Panc1 (cell line): Measurements from ENCODE around the gene AKT3. TPM values are rescaled to one million over a fixed set of nuclear protein-coding genes. Genes with fewer than 3 reads are reported as not detected.

Experiments used
- ATAC-seq: fragments of 200-7000 bp; cut with Tn5 transposase; 2 replicates; pipeline ENCODE4 v1.9.1; 2020; ENCODE audit warnings: mild to moderate bottlenecking, moderate library complexity
- BruUV-seq: library from RNA; stranded (reverse); fragments of 400-500 nt; replicated peaks from 2 replicates; lab custom pipeline; 2021; lab: Mats Ljungman, UMichigan
- CTCF ChIA-PET: fragments of 300-600 bp; sonication (Branson Sonifier 250); formaldehyde crosslinking; loops from one replicate; lab custom pipeline; 2022; ENCODE audit warnings: antibody characterized with exemption; lab: Charles Lee
- POLR2A ChIA-PET: fragments of 300-600 bp; sonication (Branson Sonifier 250); formaldehyde crosslinking; loops from one replicate; lab custom pipeline; 2022; ENCODE audit warnings: antibody characterized with exemption; lab: Charles Lee
- DNase-seq: peaks from one replicate; pipeline ENCODE4 v3.0.0-alpha.2; 2010; ENCODE audit warnings: low read depth, low spot score
- H3K27ac ChIP-seq: 2 replicates; pipeline ENCODE4 v1.5.1; 2011; ENCODE audit warnings: mild to moderate bottlenecking, low read length, inconsistent platforms
- H3K27me3 ChIP-seq: fragments of 200-500 bp; sonication (Bioruptor generic); 2 replicates; pipeline ENCODE4 v1.6.0; 2014; ENCODE audit warnings: low read length, inconsistent platforms; ENCODE audit not compliant: control insufficient read depth, insufficient read depth
- H3K36me3 ChIP-seq: fragments of 200-500 bp; sonication (Bioruptor generic); 2 replicates; pipeline ENCODE4 v1.5.1; 2014; ENCODE audit warnings: inconsistent platforms, mild to moderate bottlenecking, low read length, moderate library complexity; ENCODE audit not compliant: control insufficient read depth, insufficient read depth
- H3K4me1 ChIP-seq: 2 replicates; pipeline ENCODE4 v1.5.1; 2011; ENCODE audit warnings: inconsistent platforms, mild to moderate bottlenecking, low read length, moderate library complexity; ENCODE audit not compliant: control insufficient read depth, insufficient read depth
- H3K4me3 ChIP-seq, 2 experiments: 2 replicates each; pipeline ENCODE4 v1.5.1; 2011 to 2012; ENCODE audit warnings: low read depth in 2 of 2, low read length in 2 of 2, mild to moderate bottlenecking in 2 of 2, inconsistent platforms in 1 of 2, moderate library complexity in 1 of 2
- H3K9me3 ChIP-seq: fragments of 200-500 bp; sonication (Bioruptor generic); 2 replicates; pipeline ENCODE4 v1.5.1; 2014; ENCODE audit warnings: low read depth, mild to moderate bottlenecking, inconsistent platforms, low read length, moderate library complexity; ENCODE audit not compliant: control insufficient read depth, insufficient read depth
- POLR2AphosphoS5 ChIP-seq: IDR thresholded peaks from 2 replicates; pipeline ENCODE4 v1.6.1; 2012; ENCODE audit warnings: mild to moderate bottlenecking, low read depth, low read length, moderate library complexity
- SIN3A ChIP-seq: IDR thresholded peaks from 2 replicates; pipeline ENCODE4 v1.6.1; 2012; ENCODE audit warnings: low read depth, mild to moderate bottlenecking, low read length, moderate library complexity, borderline replicate concordance; ENCODE audit not compliant: insufficient read depth
- TCF7L2 ChIP-seq: IDR thresholded peaks from 2 replicates; pipeline ENCODE4 v1.6.1; 2011; ENCODE audit warnings: mild to moderate bottlenecking, low read depth, low read length, inconsistent platforms
- in situ Hi-C: cut with HindIII; loops from 2 replicates; pipeline ENCODE4 v1.10.0; 2016; ENCODE audit warnings: low sequenced_read_pairs, low pct_unique_long_range_greater_than_20kb
- intact Hi-C: fragments of 100-400 bp; cut with micrococcal nuclease; formaldehyde crosslinking; loops from one replicate; pipeline ENCODE4 v1.10.0; 2022; ENCODE audit not compliant: unreplicated experiment
- total RNA-seq: library from RNA; stranded (reverse); gene quantifications from one replicate; pipeline ENCODE4 v1.2.1, GENCODE V29; 2021; ENCODE audit not compliant: unreplicated experiment
- TF ChIP-seq, protein P1 (sequence below), 2 experiments: IDR thresholded peaks; 2 replicates each; pipeline ENCODE4 v1.6.1; 2011 to 2012; ENCODE audit warnings: low read depth in 2 of 2, control low read depth in 1 of 2, low read length in 1 of 2, mild to moderate bottlenecking in 1 of 2, moderate library complexity in 1 of 2; ENCODE audit not compliant: insufficient read depth in 1 of 2
- TF ChIP-seq, protein P2 (sequence below): fragments of 450-650 bp; IDR thresholded peaks from 2 replicates; pipeline ENCODE4 v1.5.1; 2017; ENCODE audit warnings: mild to moderate bottlenecking

The AKT3 gene
- total RNA-seq, 1 experiment from 2014 or later = 11.0 TPM

GRCh38 chr1:243447347-243447746 lies 402.7 kb downstream of the AKT3 start:
- ChIA-PET POLR2A (no interaction called here), CTCF (no interaction called here)
- Histone ChIP-seq H3K27ac (no peak overlapping the region), H3K4me1 (no peaks in the 10 kb centered on the region), H3K27me3 (no peaks in the 10 kb centered on the region), H3K9me3 (no peaks in the 10 kb centered on the region), H3K4me3 (no peak overlapping the region), H3K36me3 (no peaks in the 10 kb centered on the region)
- DNase-seq (no peak), ATAC-seq (no peak)
- intact Hi-C loops = no loop called here
- in situ Hi-C loops = no loop called here
- TF ChIP-seq POLR2AphosphoS5 (no peak), SIN3A (no peak), TCF7L2 (no peak)
- TF ChIP-seq, protein P1, sequence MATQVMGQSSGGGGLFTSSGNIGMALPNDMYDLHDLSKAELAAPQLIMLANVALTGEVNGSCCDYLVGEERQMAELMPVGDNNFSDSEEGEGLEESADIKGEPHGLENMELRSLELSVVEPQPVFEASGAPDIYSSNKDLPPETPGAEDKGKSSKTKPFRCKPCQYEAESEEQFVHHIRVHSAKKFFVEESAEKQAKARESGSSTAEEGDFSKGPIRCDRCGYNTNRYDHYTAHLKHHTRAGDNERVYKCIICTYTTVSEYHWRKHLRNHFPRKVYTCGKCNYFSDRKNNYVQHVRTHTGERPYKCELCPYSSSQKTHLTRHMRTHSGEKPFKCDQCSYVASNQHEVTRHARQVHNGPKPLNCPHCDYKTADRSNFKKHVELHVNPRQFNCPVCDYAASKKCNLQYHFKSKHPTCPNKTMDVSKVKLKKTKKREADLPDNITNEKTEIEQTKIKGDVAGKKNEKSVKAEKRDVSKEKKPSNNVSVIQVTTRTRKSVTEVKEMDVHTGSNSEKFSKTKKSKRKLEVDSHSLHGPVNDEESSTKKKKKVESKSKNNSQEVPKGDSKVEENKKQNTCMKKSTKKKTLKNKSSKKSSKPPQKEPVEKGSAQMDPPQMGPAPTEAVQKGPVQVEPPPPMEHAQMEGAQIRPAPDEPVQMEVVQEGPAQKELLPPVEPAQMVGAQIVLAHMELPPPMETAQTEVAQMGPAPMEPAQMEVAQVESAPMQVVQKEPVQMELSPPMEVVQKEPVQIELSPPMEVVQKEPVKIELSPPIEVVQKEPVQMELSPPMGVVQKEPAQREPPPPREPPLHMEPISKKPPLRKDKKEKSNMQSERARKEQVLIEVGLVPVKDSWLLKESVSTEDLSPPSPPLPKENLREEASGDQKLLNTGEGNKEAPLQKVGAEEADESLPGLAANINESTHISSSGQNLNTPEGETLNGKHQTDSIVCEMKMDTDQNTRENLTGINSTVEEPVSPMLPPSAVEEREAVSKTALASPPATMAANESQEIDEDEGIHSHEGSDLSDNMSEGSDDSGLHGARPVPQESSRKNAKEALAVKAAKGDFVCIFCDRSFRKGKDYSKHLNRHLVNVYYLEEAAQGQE (IDR thresholded peaks at IDR 0.05; ENCODE audit: insufficient read depth in 1 of 2, low read depth in 2 of 2, low read length in 1 of 2) = no peak
- TF ChIP-seq, protein P2, sequence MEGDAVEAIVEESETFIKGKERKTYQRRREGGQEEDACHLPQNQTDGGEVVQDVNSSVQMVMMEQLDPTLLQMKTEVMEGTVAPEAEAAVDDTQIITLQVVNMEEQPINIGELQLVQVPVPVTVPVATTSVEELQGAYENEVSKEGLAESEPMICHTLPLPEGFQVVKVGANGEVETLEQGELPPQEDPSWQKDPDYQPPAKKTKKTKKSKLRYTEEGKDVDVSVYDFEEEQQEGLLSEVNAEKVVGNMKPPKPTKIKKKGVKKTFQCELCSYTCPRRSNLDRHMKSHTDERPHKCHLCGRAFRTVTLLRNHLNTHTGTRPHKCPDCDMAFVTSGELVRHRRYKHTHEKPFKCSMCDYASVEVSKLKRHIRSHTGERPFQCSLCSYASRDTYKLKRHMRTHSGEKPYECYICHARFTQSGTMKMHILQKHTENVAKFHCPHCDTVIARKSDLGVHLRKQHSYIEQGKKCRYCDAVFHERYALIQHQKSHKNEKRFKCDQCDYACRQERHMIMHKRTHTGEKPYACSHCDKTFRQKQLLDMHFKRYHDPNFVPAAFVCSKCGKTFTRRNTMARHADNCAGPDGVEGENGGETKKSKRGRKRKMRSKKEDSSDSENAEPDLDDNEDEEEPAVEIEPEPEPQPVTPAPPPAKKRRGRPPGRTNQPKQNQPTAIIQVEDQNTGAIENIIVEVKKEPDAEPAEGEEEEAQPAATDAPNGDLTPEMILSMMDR = no peak
- BruUV-seq = no TSS peak

GRCh38 chr1:243443557-243443956 lies 406.5 kb downstream of the AKT3 start:
- no peak overlapping the region for H3K4me3 ChIP-seq
- H3K27me3 ChIP-seq = no peaks in the 10 kb centered on the region
- H3K27ac ChIP-seq = no peak overlapping the region
- BruUV-seq = no TSS peak
- no peak for DNase-seq
- H3K9me3 ChIP-seq = no peaks in the 10 kb centered on the region
- no peaks in the 10 kb centered on the region for H3K4me1 ChIP-seq
- intact Hi-C loops (no loop called here), in situ Hi-C loops (no loop called here)
- no peaks in the 10 kb centered on the region for H3K36me3 ChIP-seq
- ChIA-PET POLR2A (no interaction called here), CTCF (no interaction called here)
- ATAC-seq = no peak
- TF ChIP-seq, protein P1 (IDR thresholded peaks at IDR 0.05; ENCODE audit: insufficient read depth in 1 of 2, low read depth in 2 of 2, low read length in 1 of 2) = no peak
- TF ChIP-seq SIN3A (no peak), TCF7L2 (no peak), POLR2AphosphoS5 (no peak)
- TF ChIP-seq, protein P2 = no peak
